22Rv1 (cell line): ENCODE data around the gene PRXL2B.

Experiments used
- H3K27ac ChIP-seq: fragments of 450-650 bp; 2 replicates; pipeline ENCODE4 v1.5.1; 2017
- CTCF ChIP-seq: fragments of 450-650 bp; IDR thresholded peaks from 2 replicates; pipeline ENCODE4 v1.5.1; 2017; ENCODE audit warnings: mild to moderate bottlenecking
- ZFX ChIP-seq: fragments of 450-650 bp; IDR thresholded peaks from 2 replicates; pipeline ENCODE4 v1.6.1; 2017; ENCODE audit warnings: antibody characterized with exemption, borderline replicate concordance

The PRXL2B gene

DNA sequence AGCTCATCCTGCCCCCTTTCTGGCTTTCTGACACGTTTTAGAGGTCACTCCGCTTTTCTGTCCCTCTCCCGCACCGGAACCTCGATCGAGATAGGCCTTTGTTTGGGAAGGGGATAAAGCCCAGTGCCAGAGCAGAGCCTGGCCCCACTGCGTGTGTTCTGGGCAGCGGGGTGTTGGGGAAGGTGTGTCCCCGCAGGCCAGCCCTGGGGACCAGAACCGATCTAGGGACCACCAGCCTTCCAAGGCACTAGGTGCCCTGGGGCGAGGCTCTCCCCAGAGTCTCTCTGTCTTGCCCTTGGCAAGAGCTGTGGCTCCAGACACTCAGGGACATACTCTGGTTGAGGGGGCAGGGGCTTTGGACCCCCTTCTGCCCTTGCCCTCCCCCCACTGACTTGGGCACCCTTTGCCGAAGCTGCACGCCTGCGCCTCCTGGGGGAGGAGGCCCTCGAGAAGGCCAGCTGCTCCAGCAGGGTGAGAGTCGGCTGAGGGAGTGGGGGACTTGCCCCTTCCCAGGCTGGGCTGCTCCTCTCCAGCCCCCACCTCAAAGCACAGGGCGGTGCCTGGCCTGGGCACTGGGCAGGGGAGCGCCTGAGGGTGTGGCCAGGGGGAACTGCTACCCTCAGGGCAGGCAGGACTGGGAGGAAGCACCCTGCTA lies 16.4 kb downstream of the PRXL2B start:
- H3K27ac ChIP-seq = no peak overlapping the region
- TF ChIP-seq ZFX = no peak
- no peak for TF ChIP-seq CTCF

GRCh38 chr1:2603521-2604155 lies 17.1 kb downstream of the PRXL2B start:
- no peak overlapping the region for H3K27ac ChIP-seq
- TF ChIP-seq ZFX (no peak), CTCF (no peak)

GRCh38 chr1:2604156-2604843 lies 17.7 kb downstream of the PRXL2B start:
- H3K27ac ChIP-seq = no peak overlapping the region
- TF ChIP-seq ZFX = no peak
- no peak for TF ChIP-seq CTCF

DNA sequence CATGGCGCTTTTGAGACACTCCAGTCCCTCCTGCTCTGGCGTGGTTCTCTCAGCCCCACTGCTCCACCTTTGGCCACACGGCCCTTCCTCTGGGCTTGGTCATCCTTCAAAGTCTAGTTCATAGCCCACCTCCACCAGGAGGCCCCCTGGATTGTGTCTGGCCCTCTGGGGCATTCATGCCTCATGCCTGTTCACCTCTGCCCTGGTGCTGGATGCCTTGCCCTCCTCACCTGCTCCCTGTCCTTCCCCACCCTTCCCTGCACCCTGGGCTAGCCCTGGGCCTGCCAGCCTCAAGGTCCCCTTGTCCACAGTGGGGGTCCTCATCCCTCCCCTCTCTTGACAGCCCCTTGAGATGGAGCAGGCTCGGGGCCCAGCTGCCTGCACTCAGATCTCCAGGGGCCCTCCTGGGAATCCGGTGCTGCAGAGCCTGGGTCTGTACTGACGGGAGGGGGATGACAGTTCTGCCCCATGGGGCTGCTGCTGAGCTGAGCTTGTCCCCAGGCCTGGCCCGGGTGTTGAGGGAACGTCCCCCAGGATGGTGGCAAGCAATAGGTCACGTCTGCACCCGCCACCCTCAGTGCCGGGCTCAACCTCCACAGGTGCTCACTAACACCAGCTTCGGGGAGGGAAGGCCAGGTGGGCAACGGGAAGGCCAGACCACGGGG lies 18.4 kb downstream of the PRXL2B start:
- TF ChIP-seq ZFX (no peak), CTCF (no peak)
- H3K27ac ChIP-seq = no peak overlapping the region

DNA sequence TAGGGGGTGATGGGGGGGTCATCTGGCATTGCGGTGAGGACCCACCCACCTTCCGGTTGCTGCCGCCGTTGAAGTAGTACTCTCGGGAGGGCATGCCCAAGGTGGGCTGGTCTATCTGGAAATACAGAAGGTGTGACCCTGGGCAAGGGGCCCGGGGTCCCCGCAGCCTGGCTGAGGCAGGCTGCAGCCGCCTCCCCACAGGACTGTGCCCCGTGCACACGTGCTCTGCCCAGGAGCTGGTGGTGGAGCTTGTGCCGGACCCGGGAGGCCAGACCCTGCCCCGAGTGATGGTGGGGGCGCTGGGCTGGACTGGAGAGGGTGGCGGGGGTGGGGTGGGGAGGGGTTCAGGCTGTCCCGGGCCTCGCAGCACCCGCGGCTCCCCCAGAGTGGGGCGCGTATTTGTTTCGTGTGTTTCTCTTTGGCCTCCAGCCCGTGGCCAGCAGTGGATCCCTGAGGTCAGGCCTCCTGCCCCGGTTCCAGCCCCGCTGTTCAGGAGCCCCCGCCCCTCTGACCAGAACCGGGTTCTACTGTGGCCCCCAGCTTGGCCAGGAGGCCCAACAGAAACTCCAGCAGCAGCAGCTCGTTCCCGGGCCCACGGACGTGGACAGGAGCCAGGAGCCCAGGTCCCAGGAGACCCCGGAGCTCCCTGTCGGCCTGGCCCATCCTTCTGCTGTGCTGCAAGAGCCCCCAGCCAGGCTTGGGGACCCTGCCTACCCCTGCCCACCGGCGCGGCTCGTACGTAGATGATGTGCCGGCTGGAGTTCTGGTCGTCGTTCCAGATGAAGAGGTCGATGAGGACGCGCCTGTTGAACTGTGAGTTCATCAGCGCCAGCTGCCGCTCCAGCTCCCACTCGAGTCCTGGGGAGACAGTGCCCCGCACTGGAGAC lies 19.2 kb downstream of the PRXL2B start:
- TF ChIP-seq CTCF (no peak), ZFX (no peak)
- no peak overlapping the region for H3K27ac ChIP-seq

DNA sequence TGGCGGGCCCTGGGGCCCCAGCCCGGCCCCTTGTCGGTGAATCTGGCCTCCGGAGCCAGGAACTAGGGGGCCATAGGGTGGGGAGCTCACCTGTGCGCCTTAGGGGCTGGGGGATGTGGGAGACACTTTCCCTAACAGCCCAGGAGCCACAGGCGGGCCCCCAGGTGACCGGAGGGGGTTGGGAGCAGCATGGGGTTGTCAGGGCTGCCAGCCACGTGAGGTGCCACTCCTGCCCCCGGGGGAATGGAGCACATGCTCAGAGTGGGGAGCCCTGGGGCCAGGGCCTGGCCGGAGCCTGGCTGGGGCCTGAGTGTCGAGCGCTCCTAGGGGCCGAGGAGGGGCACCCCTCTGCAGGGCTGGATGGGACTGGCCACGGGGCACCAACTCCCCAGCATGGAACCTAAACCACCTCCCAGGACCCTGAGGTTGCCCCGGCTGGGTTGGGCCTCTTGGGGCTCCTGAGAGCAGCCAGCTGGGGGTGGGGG lies 19.9 kb downstream of the PRXL2B start:
- no peak for TF ChIP-seq ZFX
- no peak for TF ChIP-seq CTCF
- no peak overlapping the region for H3K27ac ChIP-seq
